ENCODE measurements around the gene CA14. TPM values are rescaled to one million over a fixed set of nuclear protein-coding genes. Genes with fewer than 3 reads are reported as not detected.
"Not testable (repeated sequence)": the region's sequence is repeated elsewhere in the genome, so short reads cannot be mapped to it uniquely, and the experiment has no call there.

CA14 gene
- total RNA-seq, 4 donors from 2014 or later: not detected

DNA sequence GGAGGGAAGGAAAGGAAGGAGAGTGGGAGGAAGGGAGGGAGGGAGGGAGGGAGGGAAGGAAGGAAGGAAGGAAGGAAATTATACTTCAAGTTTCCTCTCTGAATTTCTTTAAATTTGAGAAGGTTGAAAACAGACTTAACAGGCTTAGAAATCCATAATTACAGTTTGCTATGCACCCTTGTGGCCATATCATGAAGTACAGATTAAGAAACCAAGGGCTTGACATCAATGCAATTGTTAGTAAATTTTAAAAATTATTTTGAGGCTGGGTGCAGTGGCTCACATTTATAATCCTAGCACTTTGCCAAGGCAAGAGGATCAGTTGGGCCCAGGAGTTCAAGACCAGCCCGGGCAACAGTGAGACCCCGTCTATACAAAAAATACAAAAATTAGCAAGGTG lies 36.0 kb upstream of the CA14 start:
- ATAC-seq (ENCODE audit: low FRiP score) (no peak), DNase-seq (ENCODE audit: low spot score) (no peak)
- TF ChIP-seq, protein P1, sequence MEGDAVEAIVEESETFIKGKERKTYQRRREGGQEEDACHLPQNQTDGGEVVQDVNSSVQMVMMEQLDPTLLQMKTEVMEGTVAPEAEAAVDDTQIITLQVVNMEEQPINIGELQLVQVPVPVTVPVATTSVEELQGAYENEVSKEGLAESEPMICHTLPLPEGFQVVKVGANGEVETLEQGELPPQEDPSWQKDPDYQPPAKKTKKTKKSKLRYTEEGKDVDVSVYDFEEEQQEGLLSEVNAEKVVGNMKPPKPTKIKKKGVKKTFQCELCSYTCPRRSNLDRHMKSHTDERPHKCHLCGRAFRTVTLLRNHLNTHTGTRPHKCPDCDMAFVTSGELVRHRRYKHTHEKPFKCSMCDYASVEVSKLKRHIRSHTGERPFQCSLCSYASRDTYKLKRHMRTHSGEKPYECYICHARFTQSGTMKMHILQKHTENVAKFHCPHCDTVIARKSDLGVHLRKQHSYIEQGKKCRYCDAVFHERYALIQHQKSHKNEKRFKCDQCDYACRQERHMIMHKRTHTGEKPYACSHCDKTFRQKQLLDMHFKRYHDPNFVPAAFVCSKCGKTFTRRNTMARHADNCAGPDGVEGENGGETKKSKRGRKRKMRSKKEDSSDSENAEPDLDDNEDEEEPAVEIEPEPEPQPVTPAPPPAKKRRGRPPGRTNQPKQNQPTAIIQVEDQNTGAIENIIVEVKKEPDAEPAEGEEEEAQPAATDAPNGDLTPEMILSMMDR (IDR thresholded peaks at IDR 0.05): no peak

DNA sequence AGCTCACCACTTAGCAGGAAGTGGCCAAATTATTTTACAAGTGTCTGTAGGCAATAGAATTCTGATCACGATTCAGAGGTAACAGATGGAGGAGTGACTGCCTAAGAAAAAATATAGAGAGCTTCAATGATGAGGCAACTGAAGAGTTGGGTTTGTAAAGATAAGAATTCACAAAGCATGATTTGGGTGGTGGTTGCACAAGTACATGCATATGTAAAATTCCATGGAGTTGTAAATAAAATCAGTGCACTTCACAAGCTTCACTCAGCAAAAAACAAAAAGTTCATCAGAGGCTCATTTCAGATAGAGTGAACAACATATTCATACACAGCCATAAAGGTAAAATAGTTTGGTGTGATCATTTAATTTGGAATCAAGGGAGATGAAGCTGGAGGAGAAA lies 32.6 kb upstream of the CA14 start:
- TF ChIP-seq, protein P1 (IDR thresholded peaks at IDR 0.05): no peak
- no peak for ATAC-seq (ENCODE audit: low FRiP score)
- DNase-seq (ENCODE audit: low spot score): no peak

DNA sequence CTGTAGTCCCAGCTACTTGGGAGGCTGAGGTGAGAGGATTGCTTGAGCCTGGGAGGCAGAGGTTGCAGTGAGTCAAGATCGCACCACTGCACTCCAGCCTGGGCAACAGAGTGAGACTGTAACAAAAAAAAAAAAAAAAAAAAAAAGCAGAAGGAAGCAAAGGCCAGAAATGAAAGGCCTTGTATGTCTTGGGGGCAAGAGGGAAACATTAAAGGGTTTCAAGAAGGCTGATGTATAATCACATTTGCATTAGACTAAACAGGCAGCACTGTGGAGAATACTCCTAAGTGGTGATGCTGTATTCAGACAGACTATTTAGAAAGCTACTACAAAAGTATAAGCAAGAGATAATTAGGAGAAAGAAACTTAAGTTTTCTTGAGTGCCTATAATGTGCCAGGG lies 32.0 kb upstream of the CA14 start:
- no peak for ATAC-seq (ENCODE audit: low FRiP score)
- no peak for DNase-seq (ENCODE audit: low spot score)
- TF ChIP-seq, protein P1 (IDR thresholded peaks at IDR 0.05): no peak

DNA sequence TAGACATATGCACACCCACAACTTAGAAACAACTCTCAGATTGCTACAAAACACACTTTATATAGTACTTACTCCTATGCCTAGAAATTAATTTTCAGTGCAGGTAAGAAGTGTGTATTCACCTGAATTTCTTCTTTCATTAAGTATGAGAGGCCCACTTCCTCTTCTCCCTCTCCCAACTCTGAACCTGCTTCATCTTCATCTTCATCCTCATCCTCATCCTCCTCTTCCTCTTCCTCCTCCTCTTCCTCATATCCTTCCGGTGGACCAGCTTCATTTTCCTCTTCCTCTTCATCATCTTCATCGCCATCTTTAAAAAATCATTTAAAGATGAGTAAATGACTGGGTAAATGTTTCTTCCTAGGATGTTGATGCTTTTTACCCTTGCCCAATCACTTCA lies 31.1 kb upstream of the CA14 start:
- TF ChIP-seq, protein P1 (IDR thresholded peaks at IDR 0.05): no peak
- no peak for DNase-seq (ENCODE audit: low spot score)
- no peak for ATAC-seq (ENCODE audit: low FRiP score)

DNA sequence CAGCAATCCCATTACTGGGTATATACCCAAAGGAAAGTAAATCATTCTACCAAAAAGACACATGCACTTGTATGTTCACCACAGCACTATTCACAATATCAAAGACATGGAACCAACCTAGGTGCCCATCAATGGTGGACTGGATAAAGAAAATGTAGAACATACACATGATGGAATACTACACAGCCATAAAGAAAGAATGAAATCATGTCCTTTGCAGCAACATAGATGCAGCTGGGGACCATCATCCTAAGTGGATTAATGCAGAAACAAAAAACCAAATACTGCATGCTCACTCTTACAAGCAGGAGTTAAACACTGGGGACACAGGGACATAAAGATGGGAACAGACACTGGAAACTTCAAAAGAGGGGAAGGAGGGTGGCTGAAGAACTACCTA lies 30.3 kb upstream of the CA14 start:
- TF ChIP-seq, protein P1 (IDR thresholded peaks at IDR 0.05): no peak
- DNase-seq (ENCODE audit: low spot score): no peak

DNA sequence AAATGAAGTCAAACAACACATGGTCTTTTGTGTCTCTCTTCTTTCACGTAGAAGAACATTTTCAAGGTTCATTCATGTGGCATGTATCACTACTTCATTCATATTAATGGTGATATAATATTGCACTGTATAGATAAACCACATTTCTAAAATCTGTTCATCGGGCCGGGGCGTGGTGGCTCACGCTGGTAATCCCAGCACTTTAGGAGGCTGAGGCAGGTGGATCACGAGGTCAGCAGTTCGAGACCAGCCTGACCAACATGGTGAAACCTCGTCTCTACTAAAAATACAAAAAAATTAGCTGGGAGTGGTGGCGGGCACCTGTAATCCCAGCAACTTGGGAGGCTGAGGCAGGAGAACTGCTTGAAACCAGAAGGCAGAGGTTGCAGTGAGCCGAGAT lies 29.3 kb upstream of the CA14 start:
- not testable (repeated sequence) for ATAC-seq (ENCODE audit: low FRiP score); DNase-seq (ENCODE audit: low spot score)

More for the DNA sequence above, 30.3 kb upstream of the CA14 start:
- no peak for ATAC-seq (ENCODE audit: low FRiP score)

DNA sequence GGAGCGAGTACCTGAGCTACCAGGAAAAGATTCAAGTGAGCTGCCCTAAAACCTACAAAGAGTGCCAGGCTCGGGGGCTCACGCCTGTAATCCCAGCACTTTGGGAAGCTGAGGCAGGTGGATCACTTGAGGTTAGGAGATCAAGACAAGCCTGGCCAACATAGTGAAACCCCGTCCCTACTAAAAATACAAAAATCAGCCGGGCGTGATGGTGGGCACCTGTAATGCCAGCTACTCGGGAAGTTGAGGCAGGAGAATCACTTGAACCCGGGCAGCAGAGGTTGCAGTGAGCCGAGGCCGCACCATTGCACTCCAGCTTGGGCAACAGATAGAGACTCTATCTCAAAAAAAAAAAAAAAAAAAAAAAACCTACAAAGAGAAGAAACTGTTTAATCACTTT lies 24.7 kb upstream of the CA14 start:
- not testable (repeated sequence) for DNase-seq (ENCODE audit: low spot score); ATAC-seq (ENCODE audit: low FRiP score)

DNA sequence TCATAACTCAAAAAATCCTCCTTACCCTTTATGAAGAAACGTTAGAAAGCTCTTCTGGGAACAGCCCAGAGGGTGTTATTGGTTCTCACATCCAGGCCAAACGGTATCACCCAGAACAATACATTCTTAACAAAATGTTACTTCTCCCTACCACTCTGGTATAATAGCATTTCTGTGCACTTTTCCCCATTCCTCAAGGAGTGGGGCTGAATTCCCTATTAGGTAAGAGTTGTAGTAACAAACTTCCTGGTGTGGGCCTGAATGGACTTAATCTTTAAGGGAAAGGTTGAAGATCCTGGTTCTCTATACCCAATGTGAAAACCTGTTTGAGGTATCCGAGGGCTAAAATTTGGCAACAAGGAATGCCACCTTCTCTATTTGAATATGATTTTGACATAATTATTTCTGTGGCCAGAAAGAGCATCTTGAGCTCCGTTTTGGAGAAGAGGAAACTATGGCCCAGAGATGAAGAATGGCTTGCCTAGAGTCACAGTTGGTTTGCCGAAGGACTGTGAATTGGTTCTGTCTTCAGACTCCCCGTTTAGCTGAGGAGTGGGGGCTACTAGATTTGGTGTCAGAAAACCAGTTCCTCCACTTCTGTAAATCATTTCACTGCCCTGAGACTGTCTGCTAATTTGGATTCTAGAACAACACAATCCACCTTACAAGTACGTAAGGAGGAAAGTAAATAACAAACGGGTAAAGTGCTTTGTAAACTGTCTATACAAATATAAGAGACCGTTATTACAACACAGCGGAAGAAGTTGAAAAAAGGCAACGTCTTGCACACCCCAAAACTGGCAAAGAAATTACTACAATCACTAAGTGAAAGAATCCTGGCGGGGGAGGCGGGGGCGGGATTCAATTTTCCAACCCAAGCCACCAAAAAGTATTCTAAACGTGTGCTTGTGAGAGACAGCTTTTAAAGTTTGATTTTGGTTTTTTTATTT lies 23.9 kb upstream of the CA14 start:
- TF ChIP-seq, protein P1 (IDR thresholded peaks at IDR 0.05): no peak
- no peak for ATAC-seq (ENCODE audit: low FRiP score)
- no peak for DNase-seq (ENCODE audit: low spot score)
